GM12892 (cell line): ENCODE results near the gene TRIP4.

Experiments
- POLR2A ChIP-seq: IDR thresholded peaks from 2 replicates; pipeline ENCODE4 v1.6.1; 2011; ENCODE audit warnings: low read depth, low read length, control low read depth
- POLR2AphosphoS5 ChIP-seq: IDR thresholded peaks from 2 replicates; pipeline ENCODE4 v1.6.1; 2011; ENCODE audit warnings: low read depth, low read length, control low read depth
- TAF1 ChIP-seq: IDR thresholded peaks from 2 replicates; pipeline ENCODE4 v1.6.1; 2011; ENCODE audit warnings: low read depth, mild to moderate bottlenecking, control low read depth, low read length, borderline replicate concordance

- TF ChIP-seq POLR2A (no peak), POLR2AphosphoS5 (no peak), TAF1 (no peak)
These were observed 3.9 kb upstream of the TRIP4 start for GRCh38 chr15:64383760-64384159.
